Activated CD4-positive, alpha-beta T cell treated with anti-CD3 and anti-CD28 coated beads, Interleukin-2, Interleukin-6, amounts not matched to agents 100 ng/mL and 50 ng/mL, durations not matched to agents 16 hours and 8 hours (primary cell): ENCODE results near the gene SRRT.

Experiments
- DNase-seq: peaks from one replicate; pipeline ENCODE4 v3.0.0-alpha.2; 2020

The SRRT gene

GRCh38 chr7:100882785-100883526 is 8.1 kb downstream of the SRRT start:
- no peak for DNase-seq

GRCh38 chr7:100884736-100885439 is 10.0 kb downstream of the SRRT start:
- peak; percentile 55 for DNase-seq

GRCh38 chr7:100885440-100886141 is 10.7 kb downstream of the SRRT start:
- DNase-seq = no peak

GRCh38 chr7:100886142-100886935 is 11.4 kb downstream of the SRRT start:
- DNase-seq = no peak

GRCh38 chr7:100886936-100887515 is 12.1 kb downstream of the SRRT start:
- DNase-seq = no peak

GRCh38 chr7:100887516-100888290 is 12.8 kb downstream of the SRRT start:
- peak; percentile 76 for DNase-seq

- DNase-seq = no peak
These were observed 13.5 kb downstream of the SRRT start for GRCh38 chr7:100888291-100888987.

GRCh38 chr7:100888988-100889750 is 14.3 kb downstream of the SRRT start, which contains the start of gene UFSP1:
UFSP1 (minus strand) TSS chr7:100889715; CDS start chr7:100889271, 444 bp downstream.
- no peak for DNase-seq

- no peak for DNase-seq
These were observed 16.0 kb downstream of the SRRT start for GRCh38 chr7:100890653-100891567.

GRCh38 chr7:100891568-100892247 is 16.8 kb downstream of the SRRT start:
- DNase-seq = no peak

GRCh38 chr7:100892364-100893317 is 17.7 kb downstream of the SRRT start:
- DNase-seq = no peak

GRCh38 chr7:100893318-100893895 is 18.5 kb downstream of the SRRT start:
- DNase-seq = no peak

GRCh38 chr7:100893910-100894721 is 19.2 kb downstream of the SRRT start:
- DNase-seq = no peak

- peak; percentile 59 for DNase-seq
These were observed 20.2 kb downstream of the SRRT start for GRCh38 chr7:100894860-100895700.

- DNase-seq = no peak
These were observed 20.7 kb downstream of the SRRT start, which contains the start of gene ACHE for GRCh38 chr7:100895701-100895955. ACHE (minus strand) TSS chr7:100895888; CDS start chr7:100894232, 1,656 bp downstream.
